GM21367 (cell line): ENCODE data around the gene NF1.
"Not testable (repeated sequence)": the region's sequence is repeated elsewhere in the genome, so short reads cannot be mapped to it uniquely, and the experiment has no call there.

Experiments
- ATAC-seq: cut with Tn5 transposase; IDR thresholded peaks from one replicate; pipeline ENCODE4 v1.9.1; 2021; ENCODE audit not compliant: unreplicated experiment

Gene NF1

GRCh38 chr17:31130286-31131224, 35.8 kb downstream of the NF1 start:
- ATAC-seq, result no peak

GRCh38 chr17:31131299-31131698, 36.5 kb downstream of the NF1 start:
- no peak for ATAC-seq

- no peak for ATAC-seq
Observed at GRCh38 chr17:31132977-31133376, 38.2 kb downstream of the NF1 start.

GRCh38 chr17:31134576-31134975, 39.8 kb downstream of the NF1 start:
- no peak for ATAC-seq

- no peak for ATAC-seq
Observed at GRCh38 chr17:31136319-31136718, 41.5 kb downstream of the NF1 start.

GRCh38 chr17:31140111-31140510, 45.3 kb downstream of the NF1 start:
- ATAC-seq, result no peak

- ATAC-seq, result no peak
Observed at GRCh38 chr17:31144428-31144827, 49.7 kb downstream of the NF1 start.

- ATAC-seq, result no peak
Observed at GRCh38 chr17:31144836-31145235, 50.1 kb downstream of the NF1 start.

GRCh38 chr17:31147507-31148202, 52.9 kb downstream of the NF1 start:
- no peak for ATAC-seq

- ATAC-seq, result no peak
Observed at GRCh38 chr17:31148205-31148604, 53.4 kb downstream of the NF1 start.

- no peak for ATAC-seq
Observed at GRCh38 chr17:31152271-31152670, 57.5 kb downstream of the NF1 start.

- ATAC-seq, result no peak
Observed at GRCh38 chr17:31155208-31155810, 60.5 kb downstream of the NF1 start.

GRCh38 chr17:31156326-31156725, 61.5 kb downstream of the NF1 start:
- no peak for ATAC-seq

- ATAC-seq, result not testable (repeated sequence)
Observed at GRCh38 chr17:31156864-31157263, 62.1 kb downstream of the NF1 start.

GRCh38 chr17:31158746-31159377, 64.1 kb downstream of the NF1 start:
- no peak for ATAC-seq

GRCh38 chr17:31163091-31163781, 68.5 kb downstream of the NF1 start:
- ATAC-seq, result no peak

GRCh38 chr17:31167111-31167510, 72.3 kb downstream of the NF1 start:
- no peak for ATAC-seq

- no peak for ATAC-seq
Observed at GRCh38 chr17:31171701-31172100, 76.9 kb downstream of the NF1 start.

- no peak for ATAC-seq
Observed at GRCh38 chr17:31172388-31172787, 77.6 kb downstream of the NF1 start.

GRCh38 chr17:31174215-31174614, 79.4 kb downstream of the NF1 start:
- ATAC-seq, result no peak

- ATAC-seq, result no peak
Observed at GRCh38 chr17:31175237-31175636, 80.5 kb downstream of the NF1 start.
